Fibroblast of pulmonary artery (primary cell): Measurements from ENCODE around the gene BCCIP.

ENCODE experiments used
- DNase-seq: peaks from one replicate; pipeline ENCODE4 v3.0.0-alpha.2; 2010; ENCODE audit warnings: low read depth
- H3K4me3 ChIP-seq: replicated peaks from 2 replicates; pipeline ENCODE4 v1.5.1; 2011; ENCODE audit warnings: low read depth, mild to moderate bottlenecking, control low read depth, low read length, moderate library complexity
- CTCF ChIP-seq: IDR thresholded peaks from 2 replicates; pipeline ENCODE4 v1.5.1; 2011; ENCODE audit warnings: mild to moderate bottlenecking, control low read depth, low read length, inconsistent platforms; ENCODE audit errors: missing control alignments

The BCCIP gene

GRCh38 chr10:125843603-125844329, 20.4 kb downstream of the BCCIP start:
- no peak for DNase-seq
- H3K4me3 ChIP-seq: no peak overlapping the region
- TF ChIP-seq CTCF: no peak

- TF ChIP-seq CTCF: no peak
- no peak for DNase-seq
- H3K4me3 ChIP-seq: no peak overlapping the region
These were observed 21.4 kb downstream of the BCCIP start for GRCh38 chr10:125844751-125845221.

- no peak for TF ChIP-seq CTCF
- DNase-seq: no peak
- no peak overlapping the region for H3K4me3 ChIP-seq
These were observed 22.3 kb downstream of the BCCIP start for GRCh38 chr10:125845617-125846016.

- no peak for DNase-seq
- H3K4me3 ChIP-seq: no peak overlapping the region
- TF ChIP-seq CTCF: no peak
These were observed 23.5 kb downstream of the BCCIP start for GRCh38 chr10:125846894-125847293.

GRCh38 chr10:125848371-125848770, 25.0 kb downstream of the BCCIP start:
- no peak for DNase-seq
- H3K4me3 ChIP-seq: no peak overlapping the region
- no peak for TF ChIP-seq CTCF

GRCh38 chr10:125848857-125849256, 25.5 kb downstream of the BCCIP start:
- DNase-seq: no peak
- H3K4me3 ChIP-seq: no peak overlapping the region
- TF ChIP-seq CTCF: no peak

- H3K4me3 ChIP-seq: no peak overlapping the region
- DNase-seq: no peak
- no peak for TF ChIP-seq CTCF
These were observed 26.1 kb downstream of the BCCIP start for GRCh38 chr10:125849448-125849847.
